K562 (cell line): ENCODE results near the gene CCDC9. TPM values are rescaled to one million over a fixed set of nuclear protein-coding genes. Genes with fewer than 3 reads are reported as not detected.

Source experiments
- NR4A1 ChIP-seq, 2 experiments: fragments of 250-450 bp in 1 of 2; fragments of 450-650 bp in 1 of 2; sonication (Bioruptor Pico) in 1 of 2; IDR thresholded peaks; 2 replicates each; pipeline versions ENCODE4 v1.4.0 to v1.6.1; 2016 to 2020; ENCODE audit warnings: mild to moderate bottlenecking in 2 of 2, missing compliant biosample characterization in 1 of 2, missing genetic modification characterization in 1 of 2, moderate library complexity in 1 of 2
- PYGO2 ChIP-seq: fragments of 450-650 bp; IDR thresholded peaks from 2 replicates; pipeline ENCODE4 v1.6.1; 2016; ENCODE audit warnings: mild to moderate bottlenecking, missing genetic modification characterization, moderate library complexity, missing compliant biosample characterization
- SRF ChIP-seq, 2 experiments: fragments of 250-450, 450-650 bp in 1 of 2; sonication (Bioruptor Pico) in 1 of 2; sonication (generic) in 1 of 2; formaldehyde crosslinking; IDR thresholded peaks; 2 replicates each; pipeline versions ENCODE4 v1.5.0 to v1.5.1; 2020 to 2022; ENCODE audit warnings: mild to moderate bottlenecking in 1 of 2, missing genetic modification reagents in 1 of 2
- ZNF76 ChIP-seq: fragments of 250-450 bp; sonication (Bioruptor Pico); IDR thresholded peaks from 2 replicates; pipeline ENCODE4 v1.4.0; 2020; ENCODE audit warnings: mild to moderate bottlenecking, moderate library complexity, borderline replicate concordance
- polyA plus RNA-seq, 8 experiments: library from polyadenylated mRNA; depleted of rRNA in 4 of 8; stranded (reverse) in 5 of 8; unstranded in 3 of 8; fragments of >200 nt; fragmentation: Nextera tagmentation in 2 of 8; fragmentation: Illumina TruSeq in 1 of 8; extraction: Ambion mirVana in 2 of 8; extraction: Trizol in 1 of 8; gene quantifications; 2 replicates each; pipeline versions ENCODE4 v1.2.1 to v1.2.3, GENCODE V29; 2011 to 2014; ENCODE audit warnings: inconsistent platforms in 1 of 8, missing spikeins in 1 of 8
- total RNA-seq, 7 experiments: library from RNA; depleted of rRNA in 6 of 7; stranded (reverse); fragments of >200 nt in 6 of 7; fragmentation: Illumina TruSeq in 2 of 7; extraction: Trizol in 2 of 7; gene quantifications; 2 replicates each; pipeline versions ENCODE4 v1.2.1 to v1.2.3, GENCODE V29; 2011 to 2021; ENCODE audit warnings: low replicate concordance in 1 of 7
- TF ChIP-seq, protein P1 (sequence below): fragments of 200-800 bp; sonication (Bioruptor generic); IDR thresholded peaks from 2 replicates; pipeline ENCODE4 v1.6.1; 2017; ENCODE audit warnings: missing genetic modification characterization, missing compliant biosample characterization
- TF ChIP-seq, protein P2 (sequence below): fragments of 250-450 bp; sonication (Bioruptor Pico); IDR thresholded peaks from 2 replicates; pipeline ENCODE4 v1.9.0; 2021; ENCODE audit warnings: mild to moderate bottlenecking
- TF ChIP-seq, protein P3 (sequence below): IDR thresholded peaks from 2 replicates; pipeline ENCODE4 v1.6.1; 2011; ENCODE audit warnings: borderline replicate concordance, low read depth, mild to moderate bottlenecking, moderate library complexity, low read length; ENCODE audit not compliant: insufficient read depth, poor library complexity, severe bottlenecking
- TF ChIP-seq, protein P4 (sequence below): fragments of 450-650 bp; IDR thresholded peaks from 2 replicates; pipeline ENCODE4 v1.6.1; 2016; ENCODE audit warnings: mild to moderate bottlenecking, moderate library complexity

Gene CCDC9
- total and polyA plus RNA-seq, 9 of the 15 experiments (the other 6 are each of a cell fraction or from before 2014, with no cell fraction given), result 0.23 to 38.6 (median 8.4) TPM

DNA sequence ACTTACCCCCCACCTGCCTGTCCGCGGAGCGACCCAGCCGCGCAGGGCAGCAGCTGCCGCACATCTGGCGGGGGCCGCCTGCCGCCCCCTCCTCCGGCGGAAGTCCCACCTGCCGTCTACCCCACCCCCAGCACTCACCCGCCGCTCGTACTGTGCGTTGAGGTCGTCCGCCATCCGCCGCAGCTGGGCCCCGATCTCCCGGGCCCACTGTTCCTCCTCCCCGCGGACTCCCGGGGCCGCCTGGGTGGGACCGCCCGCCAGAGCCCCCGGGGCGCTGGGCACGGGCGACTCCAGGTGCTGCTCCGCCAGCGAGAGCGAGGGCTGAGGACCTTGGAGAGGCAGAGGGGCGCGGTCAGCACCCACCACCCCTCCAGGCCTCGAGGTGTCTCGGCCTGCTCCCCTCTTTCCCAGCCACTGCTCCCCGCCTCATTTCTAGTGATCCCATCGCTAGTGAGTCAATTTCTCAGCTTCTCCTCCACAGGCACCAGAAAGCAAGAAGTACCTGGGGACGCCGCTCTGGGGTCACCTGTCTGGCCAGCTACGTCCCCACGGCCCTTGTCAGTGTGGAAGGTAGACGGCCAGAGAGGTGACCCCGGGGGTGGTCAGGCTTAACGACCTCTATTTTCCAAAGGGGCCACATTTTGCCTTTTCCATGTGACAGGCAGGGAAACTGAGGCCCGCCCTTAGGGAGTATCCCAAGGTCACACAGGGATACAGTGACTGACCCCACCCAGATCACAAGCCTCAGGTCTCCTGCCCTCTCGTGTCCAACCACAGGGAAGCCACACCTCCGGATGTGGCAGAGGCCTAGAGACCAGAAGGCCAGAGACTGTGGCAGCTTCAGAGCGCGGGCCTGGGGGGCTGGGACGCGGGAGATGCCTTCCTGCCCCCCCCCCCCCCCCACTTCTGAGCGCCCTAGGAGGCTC, 29.6 kb upstream of the CCDC9 start (continued):
- TF ChIP-seq, protein P1, sequence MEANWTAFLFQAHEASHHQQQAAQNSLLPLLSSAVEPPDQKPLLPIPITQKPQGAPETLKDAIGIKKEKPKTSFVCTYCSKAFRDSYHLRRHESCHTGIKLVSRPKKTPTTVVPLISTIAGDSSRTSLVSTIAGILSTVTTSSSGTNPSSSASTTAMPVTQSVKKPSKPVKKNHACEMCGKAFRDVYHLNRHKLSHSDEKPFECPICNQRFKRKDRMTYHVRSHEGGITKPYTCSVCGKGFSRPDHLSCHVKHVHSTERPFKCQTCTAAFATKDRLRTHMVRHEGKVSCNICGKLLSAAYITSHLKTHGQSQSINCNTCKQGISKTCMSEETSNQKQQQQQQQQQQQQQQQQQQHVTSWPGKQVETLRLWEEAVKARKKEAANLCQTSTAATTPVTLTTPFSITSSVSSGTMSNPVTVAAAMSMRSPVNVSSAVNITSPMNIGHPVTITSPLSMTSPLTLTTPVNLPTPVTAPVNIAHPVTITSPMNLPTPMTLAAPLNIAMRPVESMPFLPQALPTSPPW (CRISPR knock-in tag), result no peak; the same call in 1 of the 2 replicates
- TF ChIP-seq, protein P2, sequence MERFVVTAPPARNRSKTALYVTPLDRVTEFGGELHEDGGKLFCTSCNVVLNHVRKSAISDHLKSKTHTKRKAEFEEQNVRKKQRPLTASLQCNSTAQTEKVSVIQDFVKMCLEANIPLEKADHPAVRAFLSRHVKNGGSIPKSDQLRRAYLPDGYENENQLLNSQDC (CRISPR knock-in tag), result peak; percentile 41; the same call in 1 of the 2 replicates
- TF ChIP-seq, protein P3, sequence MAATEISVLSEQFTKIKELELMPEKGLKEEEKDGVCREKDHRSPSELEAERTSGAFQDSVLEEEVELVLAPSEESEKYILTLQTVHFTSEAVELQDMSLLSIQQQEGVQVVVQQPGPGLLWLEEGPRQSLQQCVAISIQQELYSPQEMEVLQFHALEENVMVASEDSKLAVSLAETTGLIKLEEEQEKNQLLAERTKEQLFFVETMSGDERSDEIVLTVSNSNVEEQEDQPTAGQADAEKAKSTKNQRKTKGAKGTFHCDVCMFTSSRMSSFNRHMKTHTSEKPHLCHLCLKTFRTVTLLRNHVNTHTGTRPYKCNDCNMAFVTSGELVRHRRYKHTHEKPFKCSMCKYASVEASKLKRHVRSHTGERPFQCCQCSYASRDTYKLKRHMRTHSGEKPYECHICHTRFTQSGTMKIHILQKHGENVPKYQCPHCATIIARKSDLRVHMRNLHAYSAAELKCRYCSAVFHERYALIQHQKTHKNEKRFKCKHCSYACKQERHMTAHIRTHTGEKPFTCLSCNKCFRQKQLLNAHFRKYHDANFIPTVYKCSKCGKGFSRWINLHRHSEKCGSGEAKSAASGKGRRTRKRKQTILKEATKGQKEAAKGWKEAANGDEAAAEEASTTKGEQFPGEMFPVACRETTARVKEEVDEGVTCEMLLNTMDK, result no peak
- TF ChIP-seq ZNF76 (peak; percentile 69), NR4A1 (CRISPR knock-in tag; IDR thresholded peaks at IDR 0.05) (0 out of 2 replicates have a peak, but pooled peaks have one; percentile 48), NR4A1 (tag; IDR thresholded peaks at IDR 0.05) (peak; percentile 84), PYGO2 (tag) (0 out of 2 replicates have a peak, but pooled peaks have one; percentile 52), SRF (CRISPR knock-in tag; IDR thresholded peaks at IDR 0.05) (peak in 1 of 2 experiments; percentile 53; a peak in 1 of 4 replicates)
- TF ChIP-seq, protein P4, sequence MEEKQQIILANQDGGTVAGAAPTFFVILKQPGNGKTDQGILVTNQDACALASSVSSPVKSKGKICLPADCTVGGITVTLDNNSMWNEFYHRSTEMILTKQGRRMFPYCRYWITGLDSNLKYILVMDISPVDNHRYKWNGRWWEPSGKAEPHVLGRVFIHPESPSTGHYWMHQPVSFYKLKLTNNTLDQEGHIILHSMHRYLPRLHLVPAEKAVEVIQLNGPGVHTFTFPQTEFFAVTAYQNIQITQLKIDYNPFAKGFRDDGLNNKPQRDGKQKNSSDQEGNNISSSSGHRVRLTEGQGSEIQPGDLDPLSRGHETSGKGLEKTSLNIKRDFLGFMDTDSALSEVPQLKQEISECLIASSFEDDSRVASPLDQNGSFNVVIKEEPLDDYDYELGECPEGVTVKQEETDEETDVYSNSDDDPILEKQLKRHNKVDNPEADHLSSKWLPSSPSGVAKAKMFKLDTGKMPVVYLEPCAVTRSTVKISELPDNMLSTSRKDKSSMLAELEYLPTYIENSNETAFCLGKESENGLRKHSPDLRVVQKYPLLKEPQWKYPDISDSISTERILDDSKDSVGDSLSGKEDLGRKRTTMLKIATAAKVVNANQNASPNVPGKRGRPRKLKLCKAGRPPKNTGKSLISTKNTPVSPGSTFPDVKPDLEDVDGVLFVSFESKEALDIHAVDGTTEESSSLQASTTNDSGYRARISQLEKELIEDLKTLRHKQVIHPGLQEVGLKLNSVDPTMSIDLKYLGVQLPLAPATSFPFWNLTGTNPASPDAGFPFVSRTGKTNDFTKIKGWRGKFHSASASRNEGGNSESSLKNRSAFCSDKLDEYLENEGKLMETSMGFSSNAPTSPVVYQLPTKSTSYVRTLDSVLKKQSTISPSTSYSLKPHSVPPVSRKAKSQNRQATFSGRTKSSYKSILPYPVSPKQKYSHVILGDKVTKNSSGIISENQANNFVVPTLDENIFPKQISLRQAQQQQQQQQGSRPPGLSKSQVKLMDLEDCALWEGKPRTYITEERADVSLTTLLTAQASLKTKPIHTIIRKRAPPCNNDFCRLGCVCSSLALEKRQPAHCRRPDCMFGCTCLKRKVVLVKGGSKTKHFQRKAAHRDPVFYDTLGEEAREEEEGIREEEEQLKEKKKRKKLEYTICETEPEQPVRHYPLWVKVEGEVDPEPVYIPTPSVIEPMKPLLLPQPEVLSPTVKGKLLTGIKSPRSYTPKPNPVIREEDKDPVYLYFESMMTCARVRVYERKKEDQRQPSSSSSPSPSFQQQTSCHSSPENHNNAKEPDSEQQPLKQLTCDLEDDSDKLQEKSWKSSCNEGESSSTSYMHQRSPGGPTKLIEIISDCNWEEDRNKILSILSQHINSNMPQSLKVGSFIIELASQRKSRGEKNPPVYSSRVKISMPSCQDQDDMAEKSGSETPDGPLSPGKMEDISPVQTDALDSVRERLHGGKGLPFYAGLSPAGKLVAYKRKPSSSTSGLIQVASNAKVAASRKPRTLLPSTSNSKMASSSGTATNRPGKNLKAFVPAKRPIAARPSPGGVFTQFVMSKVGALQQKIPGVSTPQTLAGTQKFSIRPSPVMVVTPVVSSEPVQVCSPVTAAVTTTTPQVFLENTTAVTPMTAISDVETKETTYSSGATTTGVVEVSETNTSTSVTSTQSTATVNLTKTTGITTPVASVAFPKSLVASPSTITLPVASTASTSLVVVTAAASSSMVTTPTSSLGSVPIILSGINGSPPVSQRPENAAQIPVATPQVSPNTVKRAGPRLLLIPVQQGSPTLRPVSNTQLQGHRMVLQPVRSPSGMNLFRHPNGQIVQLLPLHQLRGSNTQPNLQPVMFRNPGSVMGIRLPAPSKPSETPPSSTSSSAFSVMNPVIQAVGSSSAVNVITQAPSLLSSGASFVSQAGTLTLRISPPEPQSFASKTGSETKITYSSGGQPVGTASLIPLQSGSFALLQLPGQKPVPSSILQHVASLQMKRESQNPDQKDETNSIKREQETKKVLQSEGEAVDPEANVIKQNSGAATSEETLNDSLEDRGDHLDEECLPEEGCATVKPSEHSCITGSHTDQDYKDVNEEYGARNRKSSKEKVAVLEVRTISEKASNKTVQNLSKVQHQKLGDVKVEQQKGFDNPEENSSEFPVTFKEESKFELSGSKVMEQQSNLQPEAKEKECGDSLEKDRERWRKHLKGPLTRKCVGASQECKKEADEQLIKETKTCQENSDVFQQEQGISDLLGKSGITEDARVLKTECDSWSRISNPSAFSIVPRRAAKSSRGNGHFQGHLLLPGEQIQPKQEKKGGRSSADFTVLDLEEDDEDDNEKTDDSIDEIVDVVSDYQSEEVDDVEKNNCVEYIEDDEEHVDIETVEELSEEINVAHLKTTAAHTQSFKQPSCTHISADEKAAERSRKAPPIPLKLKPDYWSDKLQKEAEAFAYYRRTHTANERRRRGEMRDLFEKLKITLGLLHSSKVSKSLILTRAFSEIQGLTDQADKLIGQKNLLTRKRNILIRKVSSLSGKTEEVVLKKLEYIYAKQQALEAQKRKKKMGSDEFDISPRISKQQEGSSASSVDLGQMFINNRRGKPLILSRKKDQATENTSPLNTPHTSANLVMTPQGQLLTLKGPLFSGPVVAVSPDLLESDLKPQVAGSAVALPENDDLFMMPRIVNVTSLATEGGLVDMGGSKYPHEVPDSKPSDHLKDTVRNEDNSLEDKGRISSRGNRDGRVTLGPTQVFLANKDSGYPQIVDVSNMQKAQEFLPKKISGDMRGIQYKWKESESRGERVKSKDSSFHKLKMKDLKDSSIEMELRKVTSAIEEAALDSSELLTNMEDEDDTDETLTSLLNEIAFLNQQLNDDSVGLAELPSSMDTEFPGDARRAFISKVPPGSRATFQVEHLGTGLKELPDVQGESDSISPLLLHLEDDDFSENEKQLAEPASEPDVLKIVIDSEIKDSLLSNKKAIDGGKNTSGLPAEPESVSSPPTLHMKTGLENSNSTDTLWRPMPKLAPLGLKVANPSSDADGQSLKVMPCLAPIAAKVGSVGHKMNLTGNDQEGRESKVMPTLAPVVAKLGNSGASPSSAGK, result peak; percentile 27; the same call in 1 of the 2 replicates
